ENCODE data around the gene NFATC2. TPM values are rescaled to one million over a fixed set of nuclear protein-coding genes. Genes with fewer than 3 reads are reported as not detected.

The NFATC2 gene
- total RNA-seq, 1 experiment from 2014 or later: not detected

DNA sequence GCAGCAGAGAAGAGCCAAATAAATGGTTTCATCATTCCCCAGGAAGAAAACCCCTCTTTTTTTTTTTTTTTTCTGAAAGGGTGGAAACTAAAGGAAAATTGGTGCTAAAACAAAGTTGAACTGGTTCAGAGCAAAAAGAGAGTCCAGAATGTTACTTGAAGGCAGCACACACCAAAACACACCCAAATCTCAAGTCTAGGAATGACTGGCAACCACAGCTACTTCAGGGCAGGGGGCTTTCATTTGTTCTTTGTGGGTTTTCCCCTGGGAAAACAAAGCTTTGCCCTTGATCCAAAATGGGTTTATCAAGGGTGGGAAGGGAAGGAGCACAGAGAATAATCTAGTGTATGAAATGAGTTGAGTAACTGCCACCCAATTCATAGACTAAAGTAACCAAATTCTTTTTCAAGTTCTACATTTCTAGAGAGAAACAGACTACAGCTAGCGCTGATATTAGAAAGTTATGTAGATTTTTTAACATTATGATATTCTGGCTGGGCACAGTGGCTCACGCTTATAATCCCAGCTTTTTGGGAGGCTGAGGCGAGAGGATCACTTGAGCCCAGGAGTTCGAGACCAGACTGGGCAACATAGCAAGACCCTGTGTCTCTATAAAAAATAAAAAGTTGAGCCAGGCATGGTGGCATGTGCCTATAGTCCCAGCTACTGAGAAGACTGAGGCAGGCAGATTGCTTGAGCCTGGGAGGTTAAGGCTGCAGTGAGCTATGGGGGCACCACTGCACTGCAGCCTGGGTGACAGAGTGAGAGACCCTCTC, 119.8 kb downstream of the NFATC2 start:
- Histone ChIP-seq H3K4me3 (no peak overlapping the region), H3K36me3 (no peaks in the 10 kb centered on the region), H3K9me3 (replicated peaks) (no peaks in the 10 kb centered on the region), H3K27ac (no peak overlapping the region), H3K27me3 (peaks cover 30% of the 10 kb centered on the region), H3K4me1 (no peaks in the 10 kb centered on the region)
- DNase-seq: no peak

DNA sequence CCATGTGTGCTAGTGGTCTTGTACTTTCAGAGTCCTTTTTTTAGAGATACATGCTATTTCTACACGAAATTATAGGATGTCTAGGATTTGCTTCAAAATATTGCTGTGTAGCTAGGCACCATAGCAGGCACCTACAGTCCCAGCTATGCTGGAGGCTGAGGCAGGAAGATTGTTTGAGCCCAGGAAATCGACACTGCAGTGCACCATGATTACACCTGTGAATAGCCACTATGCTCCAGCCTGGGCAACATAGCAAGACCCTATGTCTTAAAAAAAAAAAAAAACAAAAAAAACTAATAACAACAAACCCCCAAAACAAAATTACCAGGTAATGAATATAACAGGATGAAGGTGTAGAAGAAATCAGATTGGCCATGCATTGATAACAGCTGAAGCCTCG, 121.7 kb downstream of the NFATC2 start:
- H3K4me3 ChIP-seq: no peak overlapping the region
- peaks cover 27% of the 10 kb centered on the region for H3K27me3 ChIP-seq
- H3K9me3 ChIP-seq (replicated peaks): no peaks in the 10 kb centered on the region
- no peak for DNase-seq
- H3K27ac ChIP-seq: no peak overlapping the region
- no peaks in the 10 kb centered on the region for H3K36me3 ChIP-seq
- H3K4me1 ChIP-seq: no peaks in the 10 kb centered on the region

DNA sequence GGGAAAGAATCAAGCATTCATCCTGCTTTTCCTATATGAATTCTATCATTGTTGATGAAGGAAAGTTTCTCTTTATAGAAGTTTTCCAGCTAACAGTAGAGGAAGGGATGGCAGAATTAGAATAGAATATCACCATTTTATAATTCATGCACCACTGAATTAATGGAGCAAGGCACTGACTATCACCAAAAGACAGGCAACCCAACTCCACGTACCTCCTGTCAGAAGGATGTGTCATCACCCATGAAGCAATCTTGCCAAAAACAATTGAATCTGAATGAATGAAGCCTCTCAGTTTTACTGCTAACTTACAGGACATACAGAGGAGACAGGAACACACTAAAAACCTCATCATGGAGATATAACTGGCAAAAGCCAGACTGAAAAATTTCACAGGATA, 122.4 kb downstream of the NFATC2 start:
- peaks cover 21% of the 10 kb centered on the region for H3K27me3 ChIP-seq
- H3K27ac ChIP-seq: no peak overlapping the region
- H3K36me3 ChIP-seq: no peaks in the 10 kb centered on the region
- no peak overlapping the region for H3K4me3 ChIP-seq
- no peaks in the 10 kb centered on the region for H3K4me1 ChIP-seq
- no peak for DNase-seq
- H3K9me3 ChIP-seq (replicated peaks): no peaks in the 10 kb centered on the region; the same call in 1 of the 2 replicates

DNA sequence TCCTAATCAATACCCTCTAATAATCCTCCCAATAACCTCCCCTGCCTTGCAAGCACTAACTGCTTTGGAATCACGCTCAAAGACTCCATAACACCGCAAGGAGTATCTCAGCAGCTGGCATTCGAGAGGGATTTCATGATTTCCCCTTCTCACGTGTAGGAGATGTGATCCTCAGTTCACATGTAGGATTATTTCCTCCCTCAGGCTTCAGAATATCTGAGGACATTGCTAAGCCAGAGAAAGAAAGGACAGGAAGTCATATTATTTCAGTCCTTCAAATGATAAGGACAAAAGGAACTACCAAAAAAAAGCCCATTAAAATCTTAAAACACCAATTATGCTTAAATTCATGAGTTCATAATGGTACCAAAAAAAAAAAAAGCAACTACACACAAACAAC, 122.9 kb downstream of the NFATC2 start:
- no peak overlapping the region for H3K4me3 ChIP-seq
- H3K27me3 ChIP-seq: peaks cover 19% of the 10 kb centered on the region
- no peak overlapping the region for H3K27ac ChIP-seq
- H3K4me1 ChIP-seq: no peaks in the 10 kb centered on the region
- DNase-seq: no peak
- no peaks in the 10 kb centered on the region for H3K36me3 ChIP-seq
- no peaks in the 10 kb centered on the region; the same call in 1 of the 2 replicates for H3K9me3 ChIP-seq (replicated peaks)

DNA sequence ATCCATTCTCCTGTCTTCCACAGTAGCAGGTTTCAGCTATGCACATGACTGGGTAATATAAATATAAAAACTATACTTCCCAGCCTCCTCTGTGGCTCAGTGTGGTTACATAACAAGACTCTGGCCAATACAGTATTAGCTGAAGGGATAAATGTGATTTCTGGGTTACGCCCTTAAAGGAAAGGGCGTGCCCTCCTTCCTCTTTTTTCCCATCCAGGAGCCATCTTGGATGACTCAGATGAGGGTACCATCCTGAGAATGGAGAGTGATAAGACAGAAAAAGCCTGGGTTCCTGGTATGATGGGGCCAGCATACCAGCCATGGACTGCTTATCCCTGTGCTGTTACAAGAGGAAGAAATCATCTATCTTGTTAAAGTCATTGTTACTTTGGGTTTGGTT, 123.3 kb downstream of the NFATC2 start:
- Histone ChIP-seq H3K9me3 (replicated peaks) (no peaks in the 10 kb centered on the region; the same call in 1 of the 2 replicates), H3K36me3 (no peaks in the 10 kb centered on the region), H3K27me3 (peaks cover 19% of the 10 kb centered on the region), H3K27ac (no peak overlapping the region), H3K4me1 (no peaks in the 10 kb centered on the region), H3K4me3 (no peak overlapping the region)
- DNase-seq: no peak

DNA sequence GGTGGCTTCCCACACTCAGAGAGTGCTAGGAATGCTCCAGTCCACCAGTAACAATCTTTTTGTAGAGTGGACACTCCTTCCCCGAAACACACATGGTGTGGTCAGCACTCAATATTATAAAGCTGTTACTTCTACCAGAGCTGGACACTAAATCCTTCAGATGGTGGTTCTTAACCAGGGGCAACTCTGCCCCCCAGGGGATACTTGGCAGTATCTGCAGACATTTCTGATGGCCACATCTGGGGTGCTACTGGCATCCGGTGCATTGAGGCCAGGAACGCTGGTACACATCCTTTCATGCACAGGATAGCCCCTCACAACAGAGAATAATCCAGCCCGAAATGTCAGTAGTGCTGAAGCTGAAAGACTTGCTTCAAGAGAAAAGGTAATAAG, 124.4 kb downstream of the NFATC2 start:
- Histone ChIP-seq H3K9me3 (replicated peaks) (no peaks in the 10 kb centered on the region; the same call in 1 of the 2 replicates), H3K36me3 (no peaks in the 10 kb centered on the region), H3K27me3 (peaks cover 9% of the 10 kb centered on the region), H3K4me3 (no peak overlapping the region), H3K4me1 (no peaks in the 10 kb centered on the region), H3K27ac (no peak overlapping the region)
- peak in 1 of 2 experiments; percentile 29 for DNase-seq

DNA sequence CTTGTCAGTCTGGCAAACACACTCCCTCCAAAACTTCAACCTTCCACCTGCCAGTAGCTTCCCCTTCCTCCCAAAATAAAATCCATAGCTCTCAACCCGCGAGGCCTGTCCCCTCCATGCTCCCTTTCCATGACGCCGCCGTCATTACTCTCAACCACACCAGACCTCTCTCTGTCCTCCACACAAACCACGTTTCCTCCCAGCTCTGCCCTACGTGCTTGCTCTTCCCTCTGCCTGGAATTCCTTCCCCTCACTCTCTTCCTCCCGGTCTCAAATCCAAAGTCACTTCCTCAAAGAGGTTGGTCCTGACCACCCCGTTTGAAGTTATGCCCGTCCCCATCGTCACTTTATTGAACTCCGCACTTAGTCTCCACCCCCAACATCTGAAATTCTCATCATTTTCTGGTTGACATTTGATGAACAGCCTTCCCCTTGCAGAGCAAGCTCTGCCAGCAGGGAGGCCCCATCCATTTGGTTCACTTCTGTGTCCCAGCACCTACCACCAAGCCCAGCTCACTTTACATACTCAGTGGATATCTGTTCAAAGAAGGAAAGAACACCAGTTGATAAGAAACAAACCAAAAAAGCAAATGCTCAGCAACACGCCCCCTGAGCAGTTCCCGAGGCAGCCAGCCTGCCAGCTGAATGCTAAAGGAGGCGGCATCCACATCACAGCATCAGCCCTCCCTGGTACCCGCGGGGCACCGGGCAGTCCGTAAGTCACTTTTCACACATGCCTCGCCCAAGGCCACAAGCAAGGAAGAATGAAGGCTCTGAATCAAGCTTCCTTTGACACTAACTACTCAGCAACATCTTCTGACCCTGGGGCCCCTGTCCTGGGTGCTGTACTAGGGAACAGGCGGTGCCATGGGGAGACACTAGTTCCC, 125.0 kb downstream of the NFATC2 start:
- H3K9me3 ChIP-seq (replicated peaks): no peaks in the 10 kb centered on the region; the same call in 1 of the 2 replicates
- no peak for DNase-seq
- no peaks in the 10 kb centered on the region for H3K4me1 ChIP-seq
- no peaks in the 10 kb centered on the region for H3K36me3 ChIP-seq
- no peak overlapping the region for H3K4me3 ChIP-seq
- H3K27me3 ChIP-seq: peaks cover 9% of the 10 kb centered on the region
- no peak overlapping the region for H3K27ac ChIP-seq

DNA sequence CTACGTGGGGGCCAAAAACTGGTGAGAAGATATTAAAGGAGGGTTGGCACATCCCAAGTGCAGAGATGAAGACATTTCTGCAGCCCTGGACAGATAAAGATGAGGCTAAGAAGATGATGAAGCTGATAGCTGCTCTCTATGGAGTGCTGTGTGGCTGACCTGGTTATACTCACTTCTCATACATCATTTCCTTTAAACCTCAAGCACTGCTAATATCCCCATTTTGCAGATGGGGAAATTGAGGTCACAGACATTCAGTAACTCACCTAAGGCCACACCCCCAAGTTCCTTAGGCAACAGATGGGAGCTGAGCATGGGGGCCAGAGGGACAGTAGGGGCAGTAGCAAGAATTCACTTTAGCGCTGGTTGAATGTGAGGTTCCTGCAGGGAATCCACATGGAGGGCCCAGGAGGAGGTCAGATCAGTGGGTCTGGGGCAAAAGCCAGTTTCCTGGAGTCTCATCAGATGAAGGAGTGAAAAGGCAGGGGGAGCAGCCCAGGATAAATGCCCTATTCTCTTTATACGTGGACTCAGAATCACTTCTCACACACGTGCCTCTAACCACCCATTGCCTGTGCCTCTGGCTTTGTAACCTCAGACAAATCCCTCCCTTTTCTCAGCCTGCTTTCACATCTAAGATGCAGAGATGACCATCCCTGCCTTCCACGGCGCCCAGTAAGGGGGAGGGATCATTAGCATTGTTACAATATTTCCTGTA, 125.8 kb downstream of the NFATC2 start:
- H3K4me3 ChIP-seq: no peak overlapping the region
- no peak overlapping the region for H3K27ac ChIP-seq
- H3K36me3 ChIP-seq: no peaks in the 10 kb centered on the region
- H3K9me3 ChIP-seq (replicated peaks): no peaks in the 10 kb centered on the region; the same call in 1 of the 2 replicates
- peaks cover 4% of the 10 kb centered on the region; the same call in 1 of the 2 replicates for H3K27me3 ChIP-seq
- H3K4me1 ChIP-seq: no peaks in the 10 kb centered on the region
- no peak for DNase-seq

DNA sequence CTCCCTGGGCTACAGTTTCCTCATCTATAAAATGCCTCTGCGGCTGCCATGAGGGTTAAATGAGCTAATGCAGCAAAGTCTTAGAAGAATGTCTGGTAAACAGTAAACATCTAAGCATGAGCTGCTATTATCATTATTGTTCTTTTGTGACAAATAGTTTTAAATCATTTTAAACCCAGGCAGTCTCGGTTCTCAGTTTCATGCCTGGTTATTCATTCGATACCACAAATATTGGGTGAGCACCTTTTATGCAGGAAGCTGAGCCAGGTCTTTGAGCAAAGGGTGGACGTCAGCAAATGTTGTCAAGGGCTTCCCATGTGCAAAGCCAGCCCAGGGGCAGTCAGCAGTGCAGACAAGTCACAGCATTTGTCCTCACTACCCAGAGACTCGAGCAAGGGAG, 128.7 kb downstream of the NFATC2 start:
- no peak overlapping the region for H3K27ac ChIP-seq
- no peak overlapping the region for H3K4me3 ChIP-seq
- no peaks in the 10 kb centered on the region; the same call in 1 of the 2 replicates for H3K9me3 ChIP-seq (replicated peaks)
- H3K27me3 ChIP-seq: no peaks in the 10 kb centered on the region; the same call in 1 of the 2 replicates
- no peaks in the 10 kb centered on the region for H3K36me3 ChIP-seq
- DNase-seq: no peak
- no peaks in the 10 kb centered on the region for H3K4me1 ChIP-seq

DNA sequence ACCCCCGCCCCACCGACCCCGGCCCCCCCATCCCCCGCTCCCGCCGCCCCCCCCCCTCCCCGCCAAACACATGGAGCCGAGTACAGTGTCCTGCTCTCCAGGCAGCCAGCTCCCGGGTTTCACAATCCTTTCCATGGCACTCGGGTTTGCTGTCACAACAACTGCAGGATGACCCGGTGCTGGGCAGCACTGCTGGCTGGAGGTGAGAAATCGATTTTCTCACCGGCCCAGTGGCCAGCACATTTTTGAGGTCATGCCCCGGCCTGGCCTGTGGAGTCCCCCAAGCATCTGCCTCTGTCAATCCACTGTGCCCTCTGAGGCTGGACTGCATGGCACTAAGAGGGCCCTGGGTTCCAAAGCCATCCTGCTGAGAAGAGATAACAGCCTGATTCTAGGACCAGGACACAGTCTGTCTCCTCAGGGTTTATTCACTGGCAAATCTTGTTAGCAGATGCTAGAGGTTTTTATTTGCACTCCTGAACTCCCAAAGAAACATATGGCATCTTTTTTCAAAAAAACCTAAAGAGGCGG, 129.5 kb downstream of the NFATC2 start:
- DNase-seq: peak; percentile 65 to 69
- H3K27me3 ChIP-seq: no peaks in the 10 kb centered on the region; the same call in 1 of the 2 replicates
- H3K27ac ChIP-seq: no peak overlapping the region
- H3K36me3 ChIP-seq: no peaks in the 10 kb centered on the region
- no peaks in the 10 kb centered on the region; the same call in 1 of the 2 replicates for H3K9me3 ChIP-seq (replicated peaks)
- H3K4me3 ChIP-seq: no peak overlapping the region
- H3K4me1 ChIP-seq: no peaks in the 10 kb centered on the region

DNA sequence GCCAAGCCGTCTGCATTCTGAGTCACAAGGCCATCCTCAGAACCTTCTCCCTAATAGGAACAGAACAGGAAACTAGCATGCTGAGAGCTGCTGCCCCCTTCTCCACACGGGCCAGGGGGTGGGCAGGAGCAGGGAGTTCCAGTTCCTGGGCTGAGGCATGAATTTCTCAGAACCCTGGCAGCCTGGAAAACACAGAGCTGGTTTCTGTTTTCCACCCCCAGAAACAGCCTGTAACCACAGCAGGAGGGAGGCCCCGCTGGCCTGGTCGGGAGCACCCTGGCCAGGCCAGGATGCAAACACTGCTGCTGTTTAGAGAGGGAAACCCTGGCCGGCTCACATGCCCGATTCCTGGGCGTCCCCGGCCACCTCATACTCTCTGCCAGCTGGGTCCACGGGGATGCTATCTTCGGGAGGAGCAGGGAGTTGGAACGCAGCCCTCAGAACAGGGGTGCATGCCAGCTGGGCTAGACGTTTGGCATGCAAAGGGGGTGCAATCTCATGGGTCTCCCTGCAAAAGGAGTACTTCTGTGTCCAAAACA, 130.1 kb downstream of the NFATC2 start:
- peak; percentile 28 to 31 for DNase-seq
- no peaks in the 10 kb centered on the region for H3K36me3 ChIP-seq
- no peak overlapping the region for H3K27ac ChIP-seq
- no peaks in the 10 kb centered on the region for H3K4me1 ChIP-seq
- H3K27me3 ChIP-seq: no peaks in the 10 kb centered on the region; the same call in 1 of the 2 replicates
- H3K4me3 ChIP-seq: no peak overlapping the region
- H3K9me3 ChIP-seq (replicated peaks): no peaks in the 10 kb centered on the region; the same call in 1 of the 2 replicates

DNA sequence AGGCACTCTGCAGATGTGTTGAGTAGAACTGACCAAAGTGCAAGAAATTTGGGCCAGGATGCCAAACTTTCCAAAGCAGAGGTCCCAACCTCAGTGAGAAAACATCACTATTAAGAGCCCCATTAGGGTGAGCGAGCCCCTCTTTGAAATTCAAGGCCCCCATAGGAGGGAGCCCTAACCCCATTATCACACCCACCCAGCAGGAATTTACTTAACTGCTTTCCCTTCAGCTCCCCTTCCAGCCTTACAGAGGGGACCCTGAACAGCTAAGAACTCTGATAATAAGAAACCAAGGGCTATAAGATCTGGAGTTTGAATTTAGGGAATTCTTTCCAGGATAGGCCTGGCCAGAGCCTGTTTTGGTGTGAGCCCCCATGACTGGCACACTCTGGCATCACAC, 130.6 kb downstream of the NFATC2 start:
- DNase-seq: peak in 1 of 2 experiments; percentile 30
- Histone ChIP-seq H3K27me3 (no peaks in the 10 kb centered on the region), H3K9me3 (replicated peaks) (no peaks in the 10 kb centered on the region; the same call in 1 of the 2 replicates), H3K4me1 (no peaks in the 10 kb centered on the region), H3K4me3 (no peak overlapping the region), H3K27ac (no peak overlapping the region), H3K36me3 (no peaks in the 10 kb centered on the region)

DNA sequence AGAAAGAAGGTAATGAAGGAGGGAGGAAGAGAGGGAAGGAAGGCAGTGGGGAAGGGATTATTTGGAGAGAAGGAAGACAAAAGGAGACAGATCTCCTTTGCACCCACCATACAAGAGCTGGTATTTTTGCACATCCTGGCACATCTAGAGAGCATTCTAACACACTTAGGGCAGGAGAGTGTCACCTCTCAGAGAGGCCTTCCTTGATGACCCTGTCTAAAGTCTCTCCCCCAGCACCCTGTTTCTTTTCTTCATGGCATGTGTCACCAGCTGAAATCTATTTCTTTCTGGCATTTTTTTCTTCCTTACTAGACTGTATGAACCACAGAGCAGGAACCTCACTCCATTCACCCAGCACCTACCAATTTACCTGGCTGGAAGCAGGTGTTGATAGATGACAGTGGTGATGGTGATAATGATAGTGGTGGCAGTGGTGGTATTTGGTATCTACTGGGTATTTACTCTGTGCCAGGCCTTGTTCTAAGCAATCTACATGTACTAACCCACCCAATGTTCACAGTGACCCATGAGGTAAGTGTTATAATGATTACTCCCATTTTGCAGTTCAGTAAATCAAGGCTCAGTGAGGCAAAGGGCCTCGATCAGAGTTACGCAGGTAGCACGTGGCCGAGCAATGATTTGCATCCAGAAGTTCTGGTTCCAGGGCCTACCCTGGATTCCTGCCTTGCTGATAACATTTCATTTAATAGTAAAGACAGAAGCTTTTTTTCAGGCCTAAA, 131.8 kb downstream of the NFATC2 start:
- no peaks in the 10 kb centered on the region for H3K4me1 ChIP-seq
- no peaks in the 10 kb centered on the region for H3K36me3 ChIP-seq
- no peak for DNase-seq
- H3K27me3 ChIP-seq: no peaks in the 10 kb centered on the region; the same call in 1 of the 2 replicates
- no peak overlapping the region for H3K4me3 ChIP-seq
- no peak overlapping the region for H3K27ac ChIP-seq
- H3K9me3 ChIP-seq (replicated peaks): no peaks in the 10 kb centered on the region; the same call in 1 of the 2 replicates
